Stimulated activated naive CD4-positive, alpha-beta T cell treated with Interleukin-2 at 50 U/mL for 16 hours (primary cell): ENCODE measurements around the gene FGD1.
"Not testable (repeated sequence)": the region's sequence is repeated elsewhere in the genome, so short reads cannot be mapped to it uniquely, and the experiment has no call there.

Experiments
- DNase-seq: peaks from one replicate; lab custom pipeline; 2025; lab: John Stamatoyannopoulos, UW

The FGD1 gene

DNA sequence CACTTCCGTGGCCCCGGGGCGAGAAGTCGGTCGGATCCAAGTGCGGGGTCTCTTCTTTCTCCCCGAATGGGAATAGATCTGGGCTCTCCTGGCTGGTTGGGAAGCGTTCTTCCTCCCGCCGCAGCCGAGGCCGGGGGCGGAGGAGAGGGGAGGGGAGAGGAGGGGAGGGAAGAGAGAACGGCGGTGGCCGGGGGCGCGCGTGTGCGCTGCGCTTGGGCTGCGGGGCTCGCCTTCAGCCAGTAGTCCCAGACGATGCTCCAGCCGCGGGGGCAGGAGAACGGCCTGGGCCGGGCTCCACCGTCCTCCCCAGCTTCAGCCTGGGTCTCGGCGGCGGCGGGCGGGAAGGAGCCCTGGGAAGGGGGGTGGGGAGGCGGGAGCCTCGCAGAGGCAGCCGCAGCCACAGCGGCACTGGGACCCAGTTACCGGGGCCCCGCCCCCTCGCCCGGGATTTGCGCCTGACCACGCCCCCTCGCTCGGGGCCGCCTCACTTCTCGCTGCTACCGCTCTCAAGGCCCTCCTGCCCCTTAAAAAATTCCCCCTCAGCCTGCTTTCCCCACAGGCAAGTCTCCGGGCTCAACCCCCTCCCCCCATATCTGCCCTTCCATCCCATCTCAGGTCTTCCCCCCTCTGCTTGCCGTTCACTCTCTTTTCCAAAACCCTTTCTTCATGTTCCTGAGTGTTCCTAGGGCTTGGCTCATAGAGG, at the start of gene FGD1:
TSS of gene FGD1 (minus strand) at position 421 of the 703 bp plus-strand sequence. CDS start 802 bp downstream, outside the sequence.
- DNase-seq = peak; percentile 5

DNA sequence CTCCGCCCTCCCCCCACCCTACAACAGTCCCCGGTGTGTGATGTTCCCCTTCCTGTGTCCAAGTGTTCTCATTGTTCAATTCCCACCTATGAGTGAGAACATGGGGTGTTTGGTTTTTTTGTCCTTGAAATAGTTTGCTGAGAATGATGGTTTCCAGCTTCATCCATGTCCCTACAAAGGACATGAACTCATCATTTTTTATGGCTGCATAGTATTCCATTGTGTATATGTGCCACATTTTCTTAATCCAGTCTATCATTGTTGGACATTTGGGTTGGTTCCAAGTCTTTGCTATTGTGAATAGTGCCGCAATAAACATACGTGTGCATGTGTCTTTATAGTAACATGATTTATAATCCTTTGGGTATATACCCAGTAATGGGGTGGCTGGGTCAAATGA, 46.2 kb upstream of the FGD1 start:
- DNase-seq = not testable (repeated sequence)

DNA sequence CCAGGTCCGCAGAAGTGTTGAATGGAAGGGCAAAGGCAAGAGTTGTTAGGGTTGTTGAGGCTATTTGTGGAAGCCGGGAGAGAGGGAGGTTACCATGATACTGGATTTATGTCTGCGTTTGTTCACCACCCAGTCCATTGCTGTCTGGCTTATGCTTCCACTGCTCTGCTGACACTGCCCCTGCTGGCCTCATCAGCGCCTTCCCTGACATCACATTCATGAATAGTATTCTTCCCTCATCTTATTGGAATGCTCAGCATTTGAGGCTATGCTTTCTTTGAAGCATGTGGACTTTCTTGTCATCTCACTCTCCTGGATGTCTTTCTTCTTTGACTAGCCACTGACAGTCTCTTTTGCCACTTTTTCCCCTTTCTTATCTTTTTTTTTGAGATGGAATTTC, 44.3 kb upstream of the FGD1 start:
- no peak for DNase-seq

DNA sequence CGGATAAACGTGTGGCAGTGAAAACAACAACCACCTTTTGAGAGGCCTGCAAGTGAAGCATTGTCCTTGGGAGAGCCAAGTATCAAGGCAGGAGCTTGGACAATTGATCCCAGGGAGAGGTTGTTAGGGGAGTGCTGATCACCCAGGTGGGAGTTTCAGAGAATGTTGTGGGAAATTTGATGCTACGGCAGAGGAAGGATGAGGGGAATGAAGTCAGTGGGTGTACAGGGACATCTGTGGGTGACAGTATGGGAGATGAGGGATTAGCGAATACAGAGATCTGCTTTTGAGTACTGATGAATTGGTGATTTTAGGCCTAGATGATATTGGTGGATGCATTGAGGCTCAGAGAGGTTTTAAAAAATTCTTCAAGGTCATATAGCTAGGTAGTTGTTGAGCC, 38.2 kb upstream of the FGD1 start:
- DNase-seq = no peak

DNA sequence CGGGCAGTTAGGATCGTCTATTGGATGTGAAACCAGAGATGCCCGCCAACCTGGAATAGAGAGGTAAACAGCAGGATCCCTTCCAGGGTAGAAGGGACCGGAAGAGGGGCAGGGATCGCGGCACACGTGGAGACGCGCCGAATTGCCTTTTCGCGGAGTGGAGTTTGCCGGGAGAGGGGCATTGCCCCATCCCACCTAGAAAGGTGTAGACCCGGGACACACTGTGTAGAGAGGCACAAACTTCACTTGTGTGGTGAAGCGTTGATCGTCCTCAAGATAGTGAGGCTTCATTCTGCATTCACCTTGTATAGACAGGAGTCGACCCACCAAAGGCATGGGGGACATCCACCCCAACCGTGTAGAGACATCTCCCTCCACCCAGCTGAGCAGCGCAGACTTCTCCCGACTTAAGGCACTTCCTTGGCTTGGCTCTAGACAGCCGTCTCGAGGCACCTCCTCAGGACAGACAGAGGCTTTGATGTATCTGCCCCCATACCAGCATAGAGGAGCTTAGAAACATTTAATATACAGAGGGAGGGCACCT, 34.4 kb upstream of the FGD1 start:
- peak; percentile 4 for DNase-seq

DNA sequence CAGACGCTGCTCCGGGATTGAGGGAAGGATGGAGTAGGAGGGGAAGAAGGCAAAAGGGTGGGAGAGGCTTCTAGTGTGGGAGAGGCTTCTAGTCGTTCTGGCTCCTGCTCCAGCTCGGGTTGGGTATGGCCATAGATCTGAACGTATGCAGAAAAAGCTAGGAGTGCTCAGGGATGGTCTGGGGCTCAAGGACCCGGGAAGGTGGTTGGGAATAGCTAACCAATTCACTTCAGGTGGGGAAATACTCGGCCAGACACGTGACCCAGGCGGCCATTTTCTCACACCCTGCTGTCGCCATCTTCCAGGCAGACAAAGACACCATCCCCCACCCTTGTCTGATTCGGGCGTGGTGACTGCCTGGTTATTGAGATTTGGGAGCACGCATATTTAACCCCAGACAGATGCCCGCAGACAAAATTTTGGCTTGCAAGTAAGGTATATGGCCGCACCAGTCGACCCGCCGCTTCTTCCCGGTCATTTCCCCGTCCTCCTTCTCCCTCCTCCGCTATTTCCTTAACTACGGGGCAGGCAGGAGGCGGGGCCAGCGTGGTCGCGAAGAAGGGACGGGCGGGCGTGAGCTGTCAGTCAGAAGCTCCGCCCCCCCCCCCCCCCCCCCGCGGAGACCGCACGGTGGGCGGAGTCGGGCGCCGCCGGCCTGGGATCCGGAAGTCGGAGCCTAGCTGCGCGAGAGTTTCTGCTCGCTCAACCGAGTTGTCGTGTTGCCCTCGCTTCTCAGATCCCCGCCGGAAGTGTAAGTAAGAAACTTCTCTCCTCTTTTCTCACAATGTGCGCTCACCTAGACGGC, 33.7 kb upstream of the FGD1 start, which contains the start of gene GNL3L:
TSS of gene GNL3L (plus strand) at position 668 of the 805 bp plus-strand sequence. CDS start 2,348 bp downstream, outside the sequence.
- DNase-seq = peak; percentile 80

DNA sequence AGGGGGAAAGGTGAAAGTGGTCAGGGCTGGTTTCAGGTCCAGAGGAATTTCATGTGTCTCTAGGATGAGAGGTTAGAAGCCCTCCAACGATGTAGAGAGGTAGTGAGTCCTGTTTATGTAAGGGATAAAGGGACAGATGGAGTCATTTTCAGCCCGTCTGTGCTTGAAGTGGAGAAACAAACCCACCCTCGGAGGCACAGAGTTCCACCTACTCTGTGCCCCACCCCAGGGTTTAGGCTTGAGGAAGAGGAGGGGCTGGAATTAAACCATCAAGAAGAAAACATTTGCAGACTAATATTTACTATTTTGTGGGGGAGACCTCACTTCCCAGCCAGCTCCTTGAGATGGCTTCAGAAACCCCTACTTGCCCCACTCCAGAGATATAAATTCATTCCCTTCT, 33.1 kb upstream of the FGD1 start:
- DNase-seq = no peak

DNA sequence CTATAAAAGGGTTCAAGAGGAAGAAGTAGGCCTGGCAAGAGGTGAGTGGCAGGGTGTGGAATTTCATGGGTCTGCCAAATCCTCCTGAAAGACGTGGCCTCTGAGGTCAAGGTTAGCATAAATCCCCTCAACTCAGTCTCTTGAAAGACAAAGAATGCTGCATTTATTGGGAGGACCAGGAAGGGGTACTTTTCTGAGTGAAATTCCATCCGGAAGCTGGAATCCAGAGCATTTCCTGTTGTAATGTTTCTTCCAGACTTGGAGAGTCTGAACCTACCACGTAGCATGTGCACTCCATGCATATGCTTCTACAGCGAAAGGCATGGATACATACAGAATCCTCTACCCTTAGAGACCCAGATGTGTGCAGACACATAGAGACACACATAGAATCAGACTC, 13.4 kb upstream of the FGD1 start:
- DNase-seq = no peak

DNA sequence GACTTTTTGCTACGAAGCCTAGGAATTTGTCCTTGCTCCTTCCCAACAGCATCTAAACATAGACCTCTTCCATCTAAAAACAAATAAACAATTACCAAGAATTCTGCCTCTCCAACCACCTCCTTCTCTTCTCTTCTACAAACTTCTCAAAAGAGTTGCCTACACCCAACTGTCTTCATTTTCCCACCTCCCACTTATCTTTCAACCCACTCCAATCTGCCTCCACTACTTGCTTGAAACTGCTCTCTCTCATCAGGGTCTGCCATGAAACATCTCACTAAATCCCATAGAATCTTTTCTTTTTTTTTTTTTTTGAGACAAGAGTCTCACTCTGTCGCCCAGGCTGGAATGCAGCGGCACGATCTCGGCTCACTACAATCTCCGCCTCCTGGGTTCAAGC, 902 bp upstream of the FGD1 start:
- no peak for DNase-seq

DNA sequence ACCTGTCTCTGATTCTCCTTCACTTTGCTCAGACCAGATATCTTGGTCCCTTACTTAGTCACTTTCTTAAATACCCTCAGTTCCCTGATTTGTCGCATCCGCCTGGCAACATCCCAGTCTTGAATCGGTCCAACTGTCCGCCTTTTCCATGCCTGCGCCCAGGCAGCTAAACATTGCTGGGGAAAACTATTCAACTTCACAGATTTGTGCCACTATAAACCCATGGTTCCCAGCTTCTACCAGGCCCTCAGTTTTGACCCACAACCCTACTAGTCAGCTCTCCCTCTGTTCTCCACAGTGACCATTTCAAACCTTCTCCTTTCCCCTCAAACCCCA, 451 bp upstream of the FGD1 start:
- DNase-seq = no peak

DNA sequence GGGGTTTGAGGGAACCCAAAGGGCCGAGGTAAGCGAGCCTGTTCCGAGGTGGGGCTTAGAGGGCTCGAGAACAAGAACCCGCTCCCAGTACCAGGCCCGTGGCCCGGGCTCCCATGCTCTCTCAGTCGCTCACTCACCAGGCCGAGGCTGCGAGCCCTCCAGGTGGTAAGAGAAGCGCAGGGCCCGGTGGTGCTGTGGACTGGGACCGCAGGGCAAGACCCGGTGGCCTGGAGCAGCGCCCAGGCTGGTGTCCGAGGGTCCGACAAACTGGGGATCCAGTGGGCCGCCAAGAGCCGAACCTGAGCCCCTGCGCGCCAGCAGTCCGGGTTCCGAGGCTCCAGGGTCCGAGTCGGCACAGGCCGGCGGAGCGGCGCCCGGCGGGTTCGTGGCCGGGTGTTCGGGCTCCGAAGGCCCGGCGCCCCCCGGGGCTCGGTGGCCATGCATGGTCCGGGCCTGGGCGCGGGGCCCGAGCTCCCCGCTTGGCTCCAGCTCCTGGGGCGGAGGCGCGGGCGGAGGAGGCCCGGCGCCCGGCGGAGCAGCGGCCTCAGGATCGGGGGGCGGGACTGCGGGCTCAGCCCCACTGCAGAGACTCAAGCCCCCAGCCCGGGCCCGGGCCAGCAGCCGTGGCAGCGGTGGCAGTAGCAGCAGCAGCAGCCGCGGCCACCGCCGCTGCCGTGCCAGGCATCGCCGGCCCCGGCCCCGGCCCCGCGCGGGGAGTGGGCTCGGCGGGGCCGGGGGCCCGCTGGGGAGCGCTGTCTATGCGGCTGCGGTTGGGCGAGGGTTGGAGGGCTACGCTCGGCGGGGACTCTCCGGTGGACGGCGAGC, 833 bp downstream of the FGD1 start:
- DNase-seq = no peak

DNA sequence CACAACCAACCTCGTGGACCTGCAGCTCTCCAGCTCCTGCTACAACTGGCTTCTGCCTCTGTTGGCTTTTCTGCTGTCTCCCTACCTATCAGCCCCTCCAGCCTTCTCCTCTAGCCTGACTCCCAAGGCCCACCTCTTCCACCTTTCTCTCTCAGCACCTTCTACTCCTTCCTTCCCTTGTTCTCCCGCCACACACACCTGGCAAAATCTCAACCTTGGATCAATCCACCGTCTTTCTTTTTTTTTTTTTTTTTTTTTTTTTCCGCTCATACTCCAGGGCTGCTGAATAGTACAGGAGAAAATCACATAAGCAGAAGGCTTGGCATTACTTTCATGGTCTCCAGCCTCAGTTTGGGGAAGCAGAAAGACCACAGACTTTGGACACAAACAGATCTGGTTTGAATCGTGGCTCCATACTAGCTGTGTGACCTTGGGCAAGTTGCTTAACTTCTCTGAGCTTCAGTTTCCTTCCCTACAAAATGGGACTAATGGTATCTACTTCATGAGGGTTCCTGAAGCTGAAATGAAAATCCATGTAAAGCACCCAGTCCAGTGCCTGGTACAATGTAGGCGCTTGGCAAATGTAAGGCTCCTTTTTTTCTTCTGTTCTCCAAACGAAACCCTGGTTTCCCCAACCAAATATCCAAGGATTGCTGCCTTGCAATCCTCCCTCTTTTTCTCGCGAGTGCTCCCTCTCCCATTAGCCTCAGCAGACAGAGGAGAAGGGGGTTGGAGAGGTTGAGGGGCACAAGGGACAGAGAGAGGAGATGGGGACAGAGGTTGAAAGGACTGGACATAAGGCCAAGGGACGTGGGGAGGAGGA, 1.7 kb downstream of the FGD1 start:
- DNase-seq = no peak

DNA sequence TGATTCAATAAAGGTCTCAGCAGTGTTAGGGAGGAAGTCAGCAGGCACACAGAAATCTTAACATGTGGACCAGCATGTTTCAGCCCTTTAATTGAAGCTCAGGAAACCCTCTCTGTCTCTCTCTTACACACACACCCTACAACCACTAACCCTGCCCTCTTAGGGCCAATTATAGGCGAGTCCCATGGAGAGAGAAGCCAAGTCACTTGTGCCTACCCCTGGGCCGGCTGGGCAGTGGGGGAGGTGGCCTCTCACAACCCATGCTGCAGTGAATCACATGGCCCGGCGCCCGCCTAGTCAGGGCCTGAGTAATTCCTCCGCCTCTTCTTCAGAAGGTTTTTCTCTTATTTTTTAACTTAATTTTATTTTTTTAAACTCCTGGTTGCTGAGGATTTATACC, 3.7 kb downstream of the FGD1 start:
- no peak for DNase-seq

DNA sequence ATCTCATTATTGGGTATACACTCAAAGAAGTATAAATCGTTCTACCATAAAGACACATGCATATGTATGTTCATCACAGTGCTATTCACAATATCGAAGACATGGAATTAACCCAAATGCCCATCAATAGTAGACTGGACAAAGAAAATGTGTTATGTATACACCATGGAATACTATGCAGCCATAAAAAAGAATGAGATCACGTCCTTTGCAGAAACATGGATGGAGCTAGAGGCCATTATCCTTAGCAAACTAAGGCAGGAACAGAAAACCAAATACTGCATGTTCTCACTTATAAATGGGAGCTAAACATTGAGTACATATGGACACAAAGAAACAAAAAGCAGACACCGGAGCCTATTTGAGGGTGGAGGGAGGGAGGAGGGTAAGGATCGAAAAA, 6.2 kb downstream of the FGD1 start:
- DNase-seq = not testable (repeated sequence)

DNA sequence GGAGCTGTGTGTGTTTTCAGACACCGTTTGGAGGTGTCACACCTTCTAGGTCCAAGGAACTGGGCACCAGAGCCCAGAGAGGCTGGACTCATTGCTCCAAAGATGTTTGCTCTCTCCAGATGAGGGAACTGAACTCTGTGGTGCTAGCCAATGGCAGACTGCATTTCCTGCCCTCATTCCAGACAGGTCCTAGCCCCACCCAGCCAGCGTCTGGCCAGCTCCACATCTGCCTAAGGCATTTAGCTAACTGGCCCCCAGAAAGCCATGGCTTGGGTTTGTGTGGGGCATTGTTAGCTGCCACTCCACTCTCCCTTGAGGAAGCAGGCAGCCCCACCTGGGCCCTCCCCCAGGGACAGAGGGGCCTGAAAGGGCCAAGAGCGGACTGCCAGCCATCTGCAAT, 11.4 kb downstream of the FGD1 start:
- DNase-seq = no peak

DNA sequence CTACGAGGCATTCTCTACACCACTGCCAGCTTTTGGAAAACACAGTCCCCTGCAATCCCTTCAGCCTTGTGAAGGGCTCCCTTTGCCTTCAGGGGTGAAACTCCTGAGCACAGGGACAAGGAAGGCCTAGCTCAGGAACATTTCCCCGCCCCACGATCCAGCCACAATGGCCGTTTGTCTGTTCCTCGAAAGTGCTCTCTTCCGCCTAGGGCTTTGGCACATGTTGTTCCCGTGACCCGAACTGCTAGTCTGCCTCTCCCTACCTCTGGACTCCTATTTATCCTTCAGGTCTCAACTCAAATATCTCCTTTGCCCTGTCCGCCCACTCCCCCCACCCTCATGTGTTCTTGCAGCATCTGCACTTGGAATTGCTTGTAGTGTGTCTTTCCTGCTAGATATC, 12.1 kb downstream of the FGD1 start:
- no peak for DNase-seq

DNA sequence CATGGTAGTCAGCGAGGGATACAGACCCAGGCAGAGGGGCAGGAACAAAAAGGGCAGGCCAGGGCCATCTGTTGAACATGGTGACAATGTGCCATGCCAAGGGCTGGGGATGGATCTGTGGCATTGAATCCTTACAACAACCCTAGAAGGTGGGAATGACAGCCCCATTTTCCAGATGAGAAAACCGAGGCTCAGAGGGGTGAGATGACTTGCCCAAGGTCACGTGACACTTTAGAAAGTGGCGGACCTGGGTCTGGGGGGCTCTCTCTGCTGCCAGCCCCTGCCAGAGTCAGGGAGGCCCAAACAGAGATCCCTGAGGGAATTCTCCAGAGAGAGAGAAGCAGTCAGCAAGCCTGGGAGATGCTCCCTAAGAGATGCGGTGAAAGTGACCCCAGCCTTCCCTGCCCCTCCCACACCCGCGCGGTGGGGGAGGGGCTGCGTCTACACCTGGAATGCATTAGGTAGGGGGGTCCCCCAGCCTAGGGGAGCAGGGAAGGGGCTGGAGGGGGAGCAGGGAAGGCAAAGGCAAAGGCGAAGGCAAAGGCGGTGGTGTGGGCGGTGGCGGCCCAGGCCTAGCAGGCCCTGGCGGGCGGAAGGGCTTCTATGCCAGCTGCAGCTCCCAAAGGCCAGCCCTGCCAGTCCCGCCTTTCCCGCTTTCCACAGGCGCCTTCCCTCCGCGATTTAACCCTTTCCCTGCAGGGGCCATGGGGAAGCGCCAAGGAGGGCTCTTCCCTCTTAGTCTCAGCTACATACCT, 13.0 kb downstream of the FGD1 start:
- DNase-seq = no peak

DNA sequence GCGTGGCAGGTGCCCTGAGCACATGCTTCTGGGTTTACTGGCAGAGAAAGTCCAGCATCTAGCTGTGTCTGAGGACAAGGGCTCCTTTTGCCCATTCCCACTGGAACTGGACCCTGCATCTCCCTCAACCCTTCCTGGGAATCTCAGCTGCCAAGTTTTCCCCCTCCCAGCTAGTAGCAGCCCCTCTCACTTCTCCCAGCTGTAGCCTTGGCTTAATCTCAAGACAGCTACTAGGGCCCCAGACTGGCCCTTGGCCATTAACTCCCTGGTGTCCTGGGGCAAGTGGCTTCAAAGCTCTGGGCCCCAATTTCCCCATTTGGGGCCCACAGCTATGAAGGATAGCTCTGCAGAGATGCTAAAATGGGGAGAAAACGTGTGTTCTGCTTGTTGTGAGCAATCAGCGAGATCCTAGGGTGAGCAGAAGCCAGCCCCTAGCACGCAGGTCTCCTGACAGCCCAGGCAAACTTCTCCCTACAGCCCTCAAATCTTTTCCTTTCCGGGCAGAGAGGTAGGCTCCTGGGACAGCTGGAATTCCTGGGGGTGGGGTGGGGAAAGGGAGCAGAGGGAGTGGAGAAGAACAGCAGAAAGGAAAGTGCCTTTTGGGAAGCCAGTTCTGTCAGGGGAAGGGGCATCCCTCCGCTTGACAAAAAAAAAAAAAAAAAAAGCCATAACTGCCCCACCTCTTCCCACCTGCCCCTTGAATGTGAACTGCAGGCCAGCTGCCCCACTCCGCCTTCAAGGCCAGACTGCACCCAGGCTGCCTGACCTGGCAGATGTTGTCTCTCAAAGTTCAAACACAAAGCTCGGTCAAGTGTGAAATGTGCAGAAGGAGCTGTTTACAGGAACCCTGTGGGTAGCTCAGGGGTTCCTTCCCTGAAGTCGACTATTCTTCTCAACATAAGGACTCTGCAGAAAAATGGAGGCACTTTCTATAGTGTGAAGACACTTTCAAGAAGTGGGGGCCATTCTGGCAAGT, 16.6 kb downstream of the FGD1 start:
- DNase-seq = no peak
